Mucosa of descending colon (tissue), 3 donors: Measurements from ENCODE around the gene PMM1. TPM values are rescaled to one million over a fixed set of nuclear protein-coding genes. Genes with fewer than 3 reads are reported as not detected.

Experiments
- ATAC-seq: fragments of 200-7000 bp; cut with Tn5 transposase; one replicate; pipeline ENCODE4 v1.9.1; 2020; ENCODE audit warnings: mild to moderate bottlenecking, moderate library complexity
- DNase-seq, 3 donors: peaks; one replicate each; pipeline ENCODE4 v3.0.0-alpha.2; 2020
- H3K36me3 ChIP-seq: fragments of 200-600 bp; one replicate; pipeline ENCODE4 v1.8.0; 2021; ENCODE audit warnings: low read depth, mild to moderate bottlenecking
- H3K4me1 ChIP-seq: fragments of 200-600 bp; one replicate; pipeline ENCODE4 v1.8.0; 2021; ENCODE audit warnings: low read depth, mild to moderate bottlenecking
- H3K4me3 ChIP-seq: fragments of 200-600 bp; one replicate; pipeline ENCODE4 v1.8.0; 2021; ENCODE audit warnings: mild to moderate bottlenecking
- H3K9me3 ChIP-seq: fragments of 200-600 bp; one replicate; pipeline ENCODE4 v1.8.0; 2021; ENCODE audit warnings: mild to moderate bottlenecking
- intact Hi-C, 2 donors: fragments of 100-400 bp; cut with DNase I in 1 of 2; cut with micrococcal nuclease in 1 of 2; formaldehyde crosslinking; loops; one replicate each; pipeline versions ENCODE4 v1.11.0 to v1.11.1; 2022; cut with DNase I, micrococcal nuclease
- total RNA-seq, 3 donors: library from RNA; stranded (reverse); fragmentation: NEBNext Ultra II Directional in 2 of 3; extraction: Animal tissue kit (Norgen Biotek cat#: 25700) in 2 of 3; gene quantifications; one replicate each; pipeline versions ENCODE4 v1.2.1 to v1.2.4, GENCODE V29; 2021 to 2023
- TF ChIP-seq, protein P1 (sequence below): fragments of 200-600 bp; IDR thresholded peaks from one replicate; pipeline ENCODE4 v1.8.0; 2022; ENCODE audit warnings: antibody characterized with exemption, mild to moderate bottlenecking
- donor health status: DM: no; HTN: no; CAD: no; lungs with moderate emphysema.
- donor health status: DM: no; HTN: no; CAD: no.
- donor health status: DM: no; HTN: yes; CAD: no.

PMM1 gene
- total RNA-seq, 3 donors from 2014 or later, result 40.7 to 69.4 (median 51.7) TPM

DNA sequence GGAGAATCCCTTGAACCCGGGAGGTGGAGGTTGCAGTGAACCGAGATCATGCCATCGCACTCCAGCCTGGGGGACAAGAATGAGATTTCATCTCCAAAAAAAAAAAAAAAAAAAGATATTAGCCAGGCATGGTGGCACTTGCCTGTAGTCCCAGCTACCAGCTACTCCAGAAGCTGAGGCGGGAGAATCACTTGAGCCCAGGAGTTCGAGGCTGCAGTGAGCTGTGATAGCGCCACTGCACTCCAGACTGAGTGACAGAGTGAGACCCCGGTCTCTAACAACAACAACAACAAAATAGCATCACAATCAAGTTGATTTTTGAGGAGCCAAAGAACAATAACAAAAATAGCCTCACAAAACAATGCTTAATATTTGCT, 2.3 kb downstream of the PMM1 start:
- Histone ChIP-seq H3K36me3 (peaks cover 8% of the 10 kb centered on the region), H3K4me3 (no peak overlapping the region), H3K4me1 (peaks cover 19% of the 10 kb centered on the region), H3K9me3 (no peaks in the 10 kb centered on the region)
- no peak for DNase-seq
- TF ChIP-seq, protein P1, sequence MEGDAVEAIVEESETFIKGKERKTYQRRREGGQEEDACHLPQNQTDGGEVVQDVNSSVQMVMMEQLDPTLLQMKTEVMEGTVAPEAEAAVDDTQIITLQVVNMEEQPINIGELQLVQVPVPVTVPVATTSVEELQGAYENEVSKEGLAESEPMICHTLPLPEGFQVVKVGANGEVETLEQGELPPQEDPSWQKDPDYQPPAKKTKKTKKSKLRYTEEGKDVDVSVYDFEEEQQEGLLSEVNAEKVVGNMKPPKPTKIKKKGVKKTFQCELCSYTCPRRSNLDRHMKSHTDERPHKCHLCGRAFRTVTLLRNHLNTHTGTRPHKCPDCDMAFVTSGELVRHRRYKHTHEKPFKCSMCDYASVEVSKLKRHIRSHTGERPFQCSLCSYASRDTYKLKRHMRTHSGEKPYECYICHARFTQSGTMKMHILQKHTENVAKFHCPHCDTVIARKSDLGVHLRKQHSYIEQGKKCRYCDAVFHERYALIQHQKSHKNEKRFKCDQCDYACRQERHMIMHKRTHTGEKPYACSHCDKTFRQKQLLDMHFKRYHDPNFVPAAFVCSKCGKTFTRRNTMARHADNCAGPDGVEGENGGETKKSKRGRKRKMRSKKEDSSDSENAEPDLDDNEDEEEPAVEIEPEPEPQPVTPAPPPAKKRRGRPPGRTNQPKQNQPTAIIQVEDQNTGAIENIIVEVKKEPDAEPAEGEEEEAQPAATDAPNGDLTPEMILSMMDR, result no peak
- ATAC-seq, result no peak
- intact Hi-C loops, result no loop called here

DNA sequence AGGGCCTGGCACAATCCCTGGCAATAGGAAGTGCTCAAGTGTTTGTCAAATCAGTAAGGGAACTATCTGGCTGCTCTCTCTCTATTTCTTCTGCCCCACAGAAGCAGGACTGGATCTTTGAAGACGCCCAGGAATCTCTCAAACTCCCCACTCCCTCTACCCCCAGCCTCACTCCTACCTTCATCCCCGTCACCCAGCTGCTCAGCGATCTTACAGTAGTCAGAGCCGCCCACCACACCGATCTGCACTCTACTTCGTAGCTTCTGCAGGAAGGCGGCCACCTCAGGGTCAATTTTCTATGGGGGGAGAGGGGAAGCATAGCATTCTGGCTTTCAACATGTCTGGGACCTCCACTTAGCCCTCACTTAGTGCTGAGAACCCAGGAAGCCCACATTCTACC, 3.7 kb downstream of the PMM1 start:
- no peak for ATAC-seq
- H3K36me3 ChIP-seq, result peaks cover 8% of the 10 kb centered on the region
- TF ChIP-seq, protein P1, result no peak
- intact Hi-C loops, result no loop called here
- H3K4me3 ChIP-seq, result no peak overlapping the region
- no peaks in the 10 kb centered on the region for H3K9me3 ChIP-seq
- DNase-seq, result no peak
- peaks cover 19% of the 10 kb centered on the region for H3K4me1 ChIP-seq

DNA sequence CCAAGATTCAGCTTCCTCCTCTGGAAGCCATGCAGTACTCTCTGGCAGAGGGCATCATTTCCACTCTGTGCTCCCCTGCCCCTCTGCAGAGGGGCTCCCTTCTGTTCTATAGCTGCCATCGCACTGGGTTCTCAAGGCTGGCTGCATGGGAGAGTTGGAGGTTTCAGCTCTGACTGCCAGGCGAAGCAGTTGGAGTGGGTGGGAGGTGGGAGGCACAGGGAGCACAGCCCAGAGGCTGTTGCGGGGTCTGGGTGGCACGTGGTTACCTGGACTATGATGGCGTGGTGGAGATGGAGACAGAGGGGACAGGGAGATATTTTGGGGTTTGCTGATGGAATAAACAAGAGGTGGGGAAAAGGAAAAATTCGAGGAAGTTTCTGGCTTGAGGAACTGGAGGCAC, 4.8 kb downstream of the PMM1 start:
- peaks cover 19% of the 10 kb centered on the region for H3K4me1 ChIP-seq
- H3K9me3 ChIP-seq, result no peaks in the 10 kb centered on the region
- ATAC-seq (no peak), DNase-seq (no peak)
- H3K36me3 ChIP-seq, result peaks cover 8% of the 10 kb centered on the region
- TF ChIP-seq, protein P1, result no peak
- H3K4me3 ChIP-seq, result no peak overlapping the region
- intact Hi-C loops, result no loop called here

DNA sequence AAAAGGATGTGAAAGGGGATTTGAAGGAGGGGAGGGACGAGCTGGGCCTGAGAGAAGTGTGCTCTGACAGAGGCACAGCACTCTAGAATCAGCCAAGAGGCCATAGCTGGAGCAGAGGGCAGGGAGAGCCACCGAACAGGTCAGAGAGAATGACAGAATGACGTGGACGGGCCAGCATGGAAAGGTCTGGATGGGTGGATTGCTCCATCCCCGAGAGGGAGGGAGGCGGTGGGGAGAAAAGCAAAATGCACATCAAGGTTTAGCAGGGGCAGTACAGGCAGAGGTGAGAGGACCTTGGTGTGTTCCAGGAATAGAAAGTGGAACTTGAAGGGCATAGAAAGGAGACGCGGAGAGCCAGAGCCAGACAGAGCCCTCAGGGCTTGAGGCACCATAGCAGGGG, 6.9 kb downstream of the PMM1 start:
- Histone ChIP-seq H3K36me3 (peaks cover 8% of the 10 kb centered on the region), H3K4me1 (peaks cover 6% of the 10 kb centered on the region), H3K9me3 (no peaks in the 10 kb centered on the region), H3K4me3 (no peak overlapping the region)
- ATAC-seq, result no peak
- TF ChIP-seq, protein P1, result no peak
- DNase-seq, result no peak
- intact Hi-C loops, result no loop called here

DNA sequence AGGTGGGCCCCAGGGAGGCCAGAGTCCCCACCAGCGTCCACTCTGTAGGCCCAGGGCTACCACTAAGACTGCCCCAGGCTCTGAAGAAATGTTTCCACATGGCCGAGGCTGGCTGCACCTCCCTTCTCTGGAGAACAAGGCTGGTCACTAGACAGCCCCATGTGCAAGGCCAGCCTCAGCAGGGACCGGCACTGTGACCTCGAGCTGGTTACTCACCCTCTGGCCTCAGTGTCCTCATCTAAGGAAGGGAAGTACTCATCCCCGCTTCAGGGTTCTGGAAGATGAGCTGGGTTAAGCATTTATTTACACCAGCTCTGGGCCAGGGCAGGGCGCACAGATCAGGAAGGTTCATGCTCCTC, 9.7 kb downstream of the PMM1 start:
- DNase-seq (no peak), ATAC-seq (no peak)
- Histone ChIP-seq H3K36me3 (peaks cover 13% of the 10 kb centered on the region), H3K4me1 (no peaks in the 10 kb centered on the region), H3K9me3 (no peaks in the 10 kb centered on the region), H3K4me3 (no peak overlapping the region)
- intact Hi-C loops, result no loop called here
- TF ChIP-seq, protein P1, result no peak

DNA sequence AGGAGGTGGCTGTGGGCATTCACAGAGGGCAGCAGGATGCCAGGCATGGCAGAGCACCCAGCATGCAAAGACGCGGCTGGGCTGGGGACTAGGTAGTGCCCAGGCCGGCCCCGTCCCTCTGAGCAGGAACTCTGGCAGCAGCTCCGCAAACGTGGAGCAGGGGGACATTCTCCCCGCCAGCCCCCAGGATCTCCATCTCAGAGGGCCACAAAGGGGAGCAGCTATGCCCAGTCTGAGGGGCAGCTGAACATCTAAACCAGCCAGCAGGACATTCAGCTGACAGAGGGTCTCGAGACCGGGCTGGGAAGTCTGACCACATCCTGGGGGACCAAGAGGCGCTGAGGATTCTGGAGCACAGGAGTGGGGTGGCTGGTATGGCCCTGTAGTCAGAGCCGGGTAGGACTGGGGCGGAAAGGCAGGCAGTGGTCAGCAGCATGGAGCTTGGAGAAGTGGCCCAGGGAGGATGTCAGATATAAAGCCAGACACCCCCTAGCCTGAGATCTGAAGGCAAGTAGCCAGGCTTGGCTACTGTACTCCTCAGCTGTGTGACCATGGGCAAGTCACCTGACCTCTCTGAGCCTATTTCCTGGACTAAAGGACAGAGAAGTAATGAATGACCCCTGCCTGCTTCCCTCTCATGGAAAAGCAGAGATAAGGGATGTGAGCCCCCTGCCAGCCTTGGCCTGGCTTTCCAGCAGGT, 10.2 kb downstream of the PMM1 start:
- Histone ChIP-seq H3K36me3 (peaks cover 13% of the 10 kb centered on the region), H3K4me1 (no peaks in the 10 kb centered on the region), H3K4me3 (no peak overlapping the region), H3K9me3 (no peaks in the 10 kb centered on the region)
- TF ChIP-seq, protein P1, result no peak
- DNase-seq (no peak), ATAC-seq (no peak)
- intact Hi-C loops, result no loop called here
